Endometrial microvascular endothelial cells (primary cell): ENCODE data around the gene IL18BP. TPM values are rescaled to one million over a fixed set of nuclear protein-coding genes. Genes with fewer than 3 reads are reported as not detected.

ENCODE experiments used
- in situ Hi-C: cut with HindIII; loops from 2 replicates; pipeline ENCODE4 v1.10.0; 2017; ENCODE audit warnings: low sequenced_read_pairs, low pct_unique_long_range_greater_than_20kb; ENCODE audit errors: inconsistent ontology term
- total RNA-seq: library from RNA; depleted of rRNA; stranded (reverse); fragments of >200 nt; gene quantifications from one replicate; pipeline ENCODE4 v1.2.3, GENCODE V29; 2015; ENCODE audit errors: inconsistent ontology term

Gene IL18BP
- total RNA-seq, 1 donor from 2014 or later = 8.8 TPM

DNA sequence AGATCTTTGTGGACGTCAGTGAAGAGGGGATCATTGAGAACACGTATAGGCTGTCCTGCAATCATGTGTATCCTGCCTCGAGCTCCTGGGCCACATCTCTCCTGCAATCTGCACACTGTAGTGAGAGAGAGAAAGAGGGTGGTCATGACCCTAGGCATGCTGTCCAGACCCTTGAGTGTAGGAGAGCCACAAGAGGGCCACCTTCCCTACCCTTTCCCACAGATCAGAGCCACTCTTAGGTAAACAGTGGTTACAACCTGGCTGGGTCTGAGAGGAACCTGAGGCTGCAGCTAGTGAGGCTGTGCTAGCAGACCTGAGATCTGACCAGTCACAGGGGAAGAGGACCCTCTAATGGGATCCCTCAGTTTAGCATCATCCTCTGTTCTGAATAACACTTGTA, 3.9 kb upstream of the IL18BP start:
- in situ Hi-C loops = no loop called here

DNA sequence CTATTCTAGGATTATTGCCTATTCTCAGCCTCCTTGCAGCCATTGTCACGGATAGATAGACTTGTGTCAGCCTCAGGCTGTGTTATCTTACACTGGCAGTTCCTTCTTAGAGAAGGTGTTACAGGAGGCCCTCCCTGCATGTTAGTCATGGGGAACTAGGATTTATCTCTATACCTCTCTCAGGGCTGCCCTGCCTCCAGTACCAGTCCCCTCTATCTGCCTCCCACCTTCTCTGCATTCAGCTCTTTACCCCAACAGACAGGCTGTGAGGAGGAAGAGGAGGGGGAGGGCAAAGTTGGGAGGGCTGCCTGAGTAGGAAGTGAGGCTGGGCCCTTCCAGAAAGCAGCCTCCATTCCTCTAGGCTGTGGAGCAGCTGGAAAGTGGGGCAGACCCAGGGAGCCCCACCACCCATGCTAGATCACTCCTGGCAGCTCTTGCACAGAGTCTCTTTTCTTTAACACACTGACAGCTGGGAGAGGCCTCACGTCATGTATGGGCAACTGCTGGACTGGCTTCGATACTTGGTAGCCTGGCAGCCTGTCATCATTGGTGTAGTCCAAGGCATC, 2.9 kb upstream of the IL18BP start:
- in situ Hi-C loops = no loop called here

- in situ Hi-C loops = no loop called here
Observed at GRCh38 chr11:71996517-71996916, 2.2 kb upstream of the IL18BP start.

- in situ Hi-C loops = no loop called here
Observed at GRCh38 chr11:71996946-71997345, 1.8 kb upstream of the IL18BP start.

GRCh38 chr11:71997594-71997993, 1.1 kb upstream of the IL18BP start:
- in situ Hi-C loops = no loop called here

DNA sequence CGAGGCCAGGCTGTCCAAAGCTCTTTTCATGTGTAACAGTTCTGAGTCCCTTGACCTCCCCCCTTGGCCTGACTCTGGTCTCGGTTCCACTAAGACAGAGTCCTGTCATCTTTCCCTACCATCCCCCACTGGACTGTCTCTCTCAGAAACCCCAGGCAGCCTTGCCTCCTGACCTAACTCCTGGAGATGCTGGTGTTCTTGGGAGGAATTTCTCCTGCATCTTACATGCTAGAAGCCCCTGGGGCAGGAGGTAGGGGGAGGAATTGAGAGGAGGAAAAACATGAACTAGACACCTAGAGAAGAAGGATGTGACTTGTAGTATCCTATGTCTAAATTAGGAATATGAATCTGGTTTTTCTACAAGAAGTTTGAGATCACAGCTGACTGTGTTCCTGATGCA, 648 bp upstream of the IL18BP start:
- in situ Hi-C loops = no loop called here

- in situ Hi-C loops = no loop called here
Observed at GRCh38 chr11:71999362-71999761, 653 bp downstream of the IL18BP start.

DNA sequence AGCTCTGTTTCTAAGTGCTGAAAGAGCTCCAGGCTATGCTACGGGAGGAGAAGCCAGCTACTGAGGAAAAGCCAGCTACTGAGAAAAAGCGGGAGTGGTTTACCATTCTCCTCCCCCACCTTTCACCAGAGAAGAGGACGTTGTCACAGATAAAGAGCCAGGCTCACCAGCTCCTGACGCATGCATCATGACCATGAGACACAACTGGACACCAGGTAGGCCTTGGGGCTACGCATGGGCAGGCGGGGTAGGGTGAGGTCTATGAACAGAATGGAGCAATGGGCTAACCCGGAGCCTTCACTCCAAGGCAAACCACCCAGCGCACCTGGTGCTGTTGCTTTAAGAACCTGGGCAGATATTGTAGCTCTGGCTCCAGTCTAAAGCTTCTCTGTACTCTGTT, 1.1 kb downstream of the IL18BP start:
- in situ Hi-C loops = no loop called here

DNA sequence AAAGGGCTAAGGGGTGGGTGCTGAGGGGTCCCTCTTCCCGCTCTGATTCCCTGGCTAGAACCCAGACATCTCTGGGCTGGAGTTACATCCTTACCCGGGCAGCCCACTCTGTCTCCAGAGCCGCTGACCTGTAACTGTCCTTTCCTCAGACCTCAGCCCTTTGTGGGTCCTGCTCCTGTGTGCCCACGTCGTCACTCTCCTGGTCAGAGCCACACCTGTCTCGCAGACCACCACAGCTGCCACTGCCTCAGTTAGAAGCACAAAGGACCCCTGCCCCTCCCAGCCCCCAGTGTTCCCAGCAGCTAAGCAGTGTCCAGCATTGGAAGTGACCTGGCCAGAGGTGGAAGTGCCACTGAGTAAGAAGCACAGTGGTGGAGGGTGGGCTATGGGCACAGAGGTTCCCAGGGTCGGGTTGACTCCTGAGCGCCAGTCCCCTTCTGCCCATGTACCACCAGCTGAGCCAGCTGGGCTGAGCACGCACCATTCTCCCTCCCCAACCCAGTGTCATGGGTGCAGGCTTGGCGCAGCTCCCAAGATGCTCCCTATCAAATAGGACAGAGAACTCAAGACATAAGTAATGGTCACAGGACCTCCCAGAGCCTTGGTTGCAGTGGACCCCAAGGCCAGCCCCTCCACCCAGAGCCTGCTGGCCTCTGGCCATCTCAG, 1.6 kb downstream of the IL18BP start:
- in situ Hi-C loops = no loop called here

DNA sequence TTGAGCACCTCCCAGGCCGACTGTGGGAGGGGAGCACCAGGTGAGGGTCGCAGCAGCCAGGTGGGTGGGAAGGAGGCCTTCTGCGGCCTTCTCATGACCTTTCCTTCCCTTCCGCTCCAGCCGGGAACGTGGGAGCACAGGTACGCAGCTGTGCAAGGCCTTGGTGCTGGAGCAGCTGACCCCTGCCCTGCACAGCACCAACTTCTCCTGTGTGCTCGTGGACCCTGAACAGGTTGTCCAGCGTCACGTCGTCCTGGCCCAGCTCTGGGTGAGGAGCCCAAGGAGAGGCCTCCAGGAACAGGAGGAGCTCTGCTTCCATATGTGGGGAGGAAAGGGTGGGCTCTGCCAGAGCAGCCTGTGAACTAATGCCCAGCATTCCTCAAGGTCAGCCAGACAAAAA, 2.6 kb downstream of the IL18BP start:
- in situ Hi-C loops = no loop called here

GRCh38 chr11:72001834-72002591, 3.3 kb downstream of the IL18BP start:
- in situ Hi-C loops = no loop called here

GRCh38 chr11:72002841-72003775, 4.4 kb downstream of the IL18BP start:
- in situ Hi-C loops = no loop called here

- in situ Hi-C loops = no loop called here
Observed at GRCh38 chr11:72003776-72004171, 5.1 kb downstream of the IL18BP start.

DNA sequence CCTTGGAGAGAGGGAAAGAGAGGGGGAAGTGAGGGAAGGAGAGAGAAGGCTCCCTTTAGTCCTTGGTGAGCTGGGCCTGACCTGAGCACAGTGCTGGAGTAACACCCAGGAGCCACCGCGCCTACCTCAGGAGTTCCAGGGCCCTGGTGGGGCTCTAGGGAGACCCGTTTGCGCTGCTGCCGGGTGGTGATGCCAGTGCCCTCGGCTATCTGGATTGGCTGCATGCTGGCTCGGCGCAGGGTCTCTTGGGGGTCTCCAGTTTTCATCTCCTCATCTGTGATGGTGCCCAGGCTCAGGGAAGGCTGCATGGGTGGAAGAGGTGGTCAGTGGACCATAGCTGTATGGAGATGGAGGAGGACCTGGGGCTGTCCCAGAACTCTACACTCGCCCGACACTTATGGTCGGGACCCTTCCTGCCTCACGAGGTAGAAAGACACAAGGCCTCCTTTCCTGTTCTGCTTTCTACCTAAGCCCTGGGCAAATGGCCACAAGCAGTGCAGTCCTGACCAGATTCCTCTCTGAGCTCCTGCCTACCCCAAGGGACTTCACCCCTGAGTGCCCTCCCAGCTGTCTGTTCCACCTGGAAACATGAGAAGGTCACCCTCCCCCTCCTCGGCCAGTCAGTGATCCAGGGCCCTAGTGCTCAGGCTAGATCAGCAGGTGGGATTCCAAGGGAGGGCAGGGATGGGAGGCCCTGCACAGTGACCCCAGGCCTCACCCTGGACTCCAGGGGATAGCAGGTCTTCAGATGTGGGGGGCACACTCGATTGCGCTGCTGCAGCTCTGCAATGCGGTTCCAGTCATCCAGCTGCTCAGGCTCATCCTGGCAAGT, 6.0 kb downstream of the IL18BP start:
- in situ Hi-C loops = no loop called here

DNA sequence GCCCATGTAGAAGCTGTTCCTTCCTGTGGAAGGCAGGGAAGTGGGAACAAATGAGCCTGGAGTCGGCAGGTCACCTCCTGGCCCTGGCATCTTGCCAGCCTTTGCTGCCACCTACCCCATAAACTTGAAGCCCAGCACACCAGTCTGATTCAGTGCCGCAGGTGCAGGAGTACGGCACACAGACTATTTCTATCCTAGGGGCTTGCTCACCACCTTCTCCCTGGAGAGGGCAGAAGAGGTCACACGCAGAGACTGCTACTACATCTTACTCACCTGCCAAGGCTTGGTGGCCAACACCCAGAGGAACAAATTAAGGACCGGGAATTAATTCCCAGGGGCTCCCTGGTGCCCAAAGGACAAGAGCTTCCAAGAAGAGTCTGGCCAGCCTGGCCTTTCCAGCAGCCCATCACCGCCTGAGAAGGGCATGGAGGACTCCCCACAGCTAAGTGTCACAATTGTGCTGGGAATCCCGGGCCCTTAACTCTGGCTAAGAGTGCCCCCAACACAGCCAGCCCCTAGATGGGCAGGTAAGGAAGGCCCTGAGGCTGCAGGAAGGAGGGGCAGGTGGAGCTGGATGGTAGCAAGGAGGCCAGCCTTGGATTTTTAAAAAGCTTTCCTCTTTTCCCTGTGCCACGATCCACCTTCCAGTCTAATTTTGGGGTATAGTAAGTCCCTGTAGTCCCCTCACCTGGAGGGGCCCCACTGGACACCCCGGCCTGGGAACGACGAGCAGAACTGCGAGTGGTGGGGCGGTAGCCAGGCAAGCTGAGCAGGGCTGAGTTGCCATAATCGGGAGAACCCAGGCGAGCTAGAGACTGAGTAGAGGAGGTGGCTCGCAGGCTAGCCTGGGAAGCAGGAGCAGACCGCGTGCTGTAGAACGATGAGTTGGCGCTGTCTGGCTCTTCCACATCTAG, 6.9 kb downstream of the IL18BP start:
- in situ Hi-C loops = no loop called here

DNA sequence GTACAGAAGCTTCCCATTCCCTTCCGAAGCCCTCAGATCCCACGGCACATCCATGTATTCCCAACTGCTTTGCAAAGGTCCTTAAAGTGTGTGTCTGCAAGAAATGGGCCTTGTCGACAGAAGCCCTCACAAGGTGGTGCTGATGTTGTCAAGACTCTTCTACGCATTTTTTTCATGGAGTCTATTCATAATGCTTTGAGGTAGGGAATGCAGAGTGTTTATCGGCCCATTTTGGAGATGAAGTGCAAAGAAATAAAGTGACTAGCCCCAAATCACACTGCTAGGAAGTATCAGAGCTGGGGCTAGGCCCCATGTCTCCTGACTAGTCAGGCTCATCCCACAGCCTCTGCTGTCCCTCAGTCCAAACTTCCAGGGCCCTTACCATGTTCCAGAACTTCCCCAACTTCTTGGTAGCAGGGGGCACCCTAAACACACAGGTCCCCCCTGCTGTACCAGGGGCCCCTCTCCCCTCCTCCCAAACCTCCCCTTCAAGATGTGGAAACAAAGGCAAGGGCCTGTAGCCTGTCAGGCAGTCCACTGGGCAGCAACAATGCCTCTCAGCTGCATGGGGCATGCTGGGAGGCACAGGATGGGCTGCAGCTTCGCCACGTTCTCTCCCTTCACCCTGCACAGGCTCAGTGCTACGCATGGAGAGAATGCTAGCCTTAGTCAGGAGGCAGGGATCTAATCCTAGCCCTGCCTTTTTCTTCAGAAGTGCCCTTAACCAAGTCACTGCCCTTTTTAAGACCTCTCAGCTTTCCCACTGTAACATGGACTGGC, 7.8 kb downstream of the IL18BP start:
- in situ Hi-C loops = no loop called here

DNA sequence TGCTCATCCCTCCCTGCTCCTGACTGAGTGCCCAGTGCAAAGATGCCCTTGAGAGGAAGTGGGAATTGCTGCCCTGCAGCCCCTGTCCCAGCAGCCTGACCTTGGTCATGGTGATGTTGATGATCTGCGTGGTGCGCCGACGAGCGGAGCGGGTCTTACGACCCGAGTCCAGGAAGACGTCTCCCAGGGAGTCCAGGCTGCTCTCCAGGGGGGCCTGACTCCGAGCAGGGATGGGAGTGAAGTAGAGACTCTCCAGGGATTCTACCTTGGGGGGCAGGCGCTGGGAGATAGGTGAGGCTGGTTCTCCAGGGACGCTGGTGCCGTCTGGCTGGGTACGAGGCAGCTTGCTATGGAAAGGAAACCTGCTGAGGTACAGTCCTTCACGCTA, 8.4 kb downstream of the IL18BP start:
- in situ Hi-C loops = no loop called here
